ENCODE measurements around the gene TP53INP2. TPM values are rescaled to one million over a fixed set of nuclear protein-coding genes. Genes with fewer than 3 reads are reported as not detected.
"Not testable (repeated sequence)": the region's sequence is repeated elsewhere in the genome, so short reads cannot be mapped to it uniquely, and the experiment has no call there.

TP53INP2 gene
- 10 to 100 TPM; 11.8 to 40.8 (median 36.2) TPM for total RNA-seq

GRCh38 chr20:34704177-34705007 lies at the start of gene TP53INP2:
TSS of gene TP53INP2 (plus strand) at chr20:34704344. CDS start at chr20:34708740, 4,396 bp downstream.
- Histone ChIP-seq H3K27ac (peak within 1 kb of the TSS; percentile 93 to 100 (median 98)), H3K9me3 (no peaks in the 10 kb centered on the region), H3K36me3 (peaks cover 0 to 5% (median 0%) of the 10 kb centered on the region in 3 donors), H3K4me1 (peaks cover 10 to 54% (median 26%) of the 10 kb centered on the region in 3 donors), H3K27me3 (no peaks in the 10 kb centered on the region), H3K4me3 (peak within 1 kb of the TSS; percentile 76 to 91 (median 88))
- TF ChIP-seq CTCF (IDR thresholded peaks at IDR 0.05): peak in 1 of 6 experiments; percentile 3
- TF ChIP-seq POLR2A (IDR thresholded peaks at IDR 0.05): peak in 3 of 4 donors; percentile 68 to 89 (median 78)
- peak; percentile 70 for DNase-seq
- intact Hi-C loops (cut with DNase I): loop anchor here (5.0 kb wide), 1 partner anchor 122 kb away; no protein-coding TSS in a partner anchor
- 3% methylated on average over 6 of the region's 82 CpGs; no CpG with 5 or more reads in 1 of the 2 donors for WGBS, 2 donors

- DNase-seq; H3K9me3 ChIP-seq; H3K27ac ChIP-seq; H3K27me3 ChIP-seq; intact Hi-C loops (cut with DNase I); H3K36me3 ChIP-seq; H3K4me1 ChIP-seq; H3K4me3 ChIP-seq: not testable (repeated sequence)
- WGBS, 2 donors: no CpG with 5 or more reads among the region's 31 CpGs
Measured at GRCh38 chr20:34658654-34659053, 45.5 kb upstream of the TP53INP2 start.

GRCh38 chr20:34661811-34662210 lies 42.3 kb upstream of the TP53INP2 start:
- H3K9me3 ChIP-seq; H3K36me3 ChIP-seq; DNase-seq; H3K4me3 ChIP-seq; H3K27ac ChIP-seq; H3K4me1 ChIP-seq; H3K27me3 ChIP-seq; intact Hi-C loops (cut with DNase I): not testable (repeated sequence)
- 70 to 77% methylated on average over 5 of the region's 5 CpGs for WGBS, 2 donors

GRCh38 chr20:34663213-34663943 lies 40.8 kb upstream of the TP53INP2 start:
- TF ChIP-seq CTCF (IDR thresholded peaks at IDR 0.05) (no peak), POLR2A (IDR thresholded peaks at IDR 0.05) (no peak)
- Histone ChIP-seq H3K36me3 (no peaks in the 10 kb centered on the region), H3K27me3 (no peaks in the 10 kb centered on the region), H3K9me3 (no peaks in the 10 kb centered on the region), H3K27ac (no peak overlapping the region), H3K4me1 (peaks cover 0 to 5% (median 0%) of the 10 kb centered on the region in 3 donors), H3K4me3 (no peak overlapping the region)
- WGBS, 2 donors: 85 to 91% methylated on average over 5 of the region's 5 CpGs
- intact Hi-C loops (cut with DNase I): no loop called here
- DNase-seq: no peak

- H3K27ac ChIP-seq; intact Hi-C loops (cut with DNase I); H3K27me3 ChIP-seq; H3K4me3 ChIP-seq; H3K4me1 ChIP-seq; H3K9me3 ChIP-seq; H3K36me3 ChIP-seq; DNase-seq: not testable (repeated sequence)
- 96 to 97% methylated on average over 7 of the region's 7 CpGs for WGBS, 2 donors
Measured at GRCh38 chr20:34664751-34665150, 39.4 kb upstream of the TP53INP2 start.

- H3K27ac ChIP-seq: no peak overlapping the region
- no peak for DNase-seq
- no peaks in the 10 kb centered on the region for H3K36me3 ChIP-seq
- no peak for TF ChIP-seq POLR2A (IDR thresholded peaks at IDR 0.05)
- TF ChIP-seq CTCF (IDR thresholded peaks at IDR 0.05): no peak
- H3K4me1 ChIP-seq: no peaks in the 10 kb centered on the region
- H3K4me3 ChIP-seq: no peak overlapping the region
- H3K9me3 ChIP-seq: no peaks in the 10 kb centered on the region
- no peaks in the 10 kb centered on the region for H3K27me3 ChIP-seq
- WGBS, 2 donors: 83 to 93% methylated on average over 1 of the region's 1 CpG
- intact Hi-C loops (cut with DNase I): no loop called here
Measured at GRCh38 chr20:34669094-34669493, 35.0 kb upstream of the TP53INP2 start.
